GM12878 (cell line): ENCODE results near the gene NAP1L4. TPM values are rescaled to one million over a fixed set of nuclear protein-coding genes. Genes with fewer than 3 reads are reported as not detected.

ENCODE experiments used
- ATAC-seq: fragments of 200-7000 bp; cut with Tn5 transposase; 3 replicates; pipeline ENCODE4 v1.9.1; 2020; ENCODE audit warnings: mild to moderate bottlenecking, moderate library complexity
- BruUV-seq: library from RNA; stranded (reverse); fragments of 400-500 nt; replicated peaks from 2 replicates; lab custom pipeline; 2021; lab: Mats Ljungman, UMichigan
- CTCF ChIA-PET: fragments of 300-600 bp; sonication (Branson Sonifier 250); formaldehyde crosslinking; extraction: SDS; loops from one replicate; lab custom pipeline; 2021; ENCODE audit warnings: inconsistent platforms; lab: Yijun Ruan, JAX
- POLR2A ChIA-PET: fragments of 350-600 bp; formaldehyde crosslinking; extraction: SDS; loops from one replicate; lab custom pipeline; 2021; ENCODE audit warnings: inconsistent platforms; lab: Charles Lee
- RAD21 ChIA-PET: fragments of 300-600 bp; sonication (Branson Sonifier 250); formaldehyde crosslinking; loops from one replicate; lab custom pipeline; 2023; ENCODE audit warnings: antibody characterized with exemption; ENCODE audit not compliant: unreplicated experiment; lab: Charles Lee
- SMC1A ChIA-PET: fragments of 300-600 bp; sonication (Branson Sonifier 250); formaldehyde crosslinking; loops from one replicate; lab custom pipeline; 2023; ENCODE audit not compliant: unreplicated experiment, uncharacterized antibody; lab: Charles Lee
- DNase-seq: peaks from one replicate; pipeline ENCODE4 v3.0.0-alpha.2; 2011; ENCODE audit warnings: low read depth, low spot score
- FAIRE-seq: peaks from 3 replicates; lab custom pipeline; 2011; peaks lifted over from hg19 to GRCh38; lab: Jason Lieb, UNC
- H2AFZ ChIP-seq: 2 replicates; pipeline ENCODE4 v1.6.0; 2011; ENCODE audit warnings: low read depth, low read length, control low read depth; ENCODE audit not compliant: control insufficient read depth
- H3K27ac ChIP-seq: 2 replicates; pipeline ENCODE4 v1.5.1; 2011; ENCODE audit warnings: control low read depth; ENCODE audit not compliant: control insufficient read depth, insufficient read depth
- H3K27me3 ChIP-seq, 2 experiments: replicated peaks in 1 of 2; 2 replicates each; pipeline versions ENCODE4 v1.6.0 to v1.6.1; 2011; ENCODE audit warnings: low read length in 1 of 2; ENCODE audit not compliant: control insufficient read depth in 2 of 2, insufficient read depth in 2 of 2
- H3K36me3 ChIP-seq, 2 experiments: 2 replicates each; pipeline ENCODE4 v1.5.1; 2011; ENCODE audit warnings: low read length in 1 of 2; ENCODE audit not compliant: control insufficient read depth in 2 of 2, insufficient read depth in 2 of 2
- H3K4me1 ChIP-seq: 2 replicates; pipeline ENCODE4 v1.6.1; 2011; ENCODE audit warnings: mild to moderate bottlenecking, low read length, moderate library complexity, mixed read lengths; ENCODE audit not compliant: control insufficient read depth, insufficient read depth
- H3K4me2 ChIP-seq: 2 replicates; pipeline ENCODE4 v1.6.0; 2011; ENCODE audit warnings: control low read depth; ENCODE audit not compliant: control insufficient read depth, insufficient read depth
- H3K4me3 ChIP-seq: fragments of 200-600 bp; sonication (generic); 2 replicates; pipeline ENCODE4 v1.5.1; 2016
- H3K79me2 ChIP-seq: 2 replicates; pipeline ENCODE4 v1.6.0; 2011; ENCODE audit warnings: low read length; ENCODE audit not compliant: control insufficient read depth, insufficient read depth
- H3K9ac ChIP-seq: 2 replicates; pipeline ENCODE4 v1.8.0; 2011; ENCODE audit warnings: low read length, control low read depth, mixed read lengths; ENCODE audit not compliant: control insufficient read depth, insufficient read depth
- H3K9me3 ChIP-seq: replicated peaks from 3 replicates; pipeline ENCODE4 v1.5.1; 2011; ENCODE audit warnings: mild to moderate bottlenecking, low read length; ENCODE audit not compliant: control insufficient read depth, insufficient read depth
- H4K20me1 ChIP-seq: 2 replicates; pipeline ENCODE4 v1.6.0; 2011; ENCODE audit not compliant: control insufficient read depth, insufficient read depth
- RUNX3 ChIP-seq: IDR thresholded peaks from 2 replicates; pipeline ENCODE4 v1.6.1; 2012; ENCODE audit warnings: low read length, inconsistent platforms
- SMC3 ChIP-seq: IDR thresholded peaks from 2 replicates; pipeline ENCODE4 v1.6.1; 2011; ENCODE audit warnings: low read length, improper control_type of control experiment, borderline replicate concordance
- SUZ12 ChIP-seq: fragments of 200-600 bp; sonication (generic); IDR thresholded peaks from one replicate; pipeline ENCODE4 v1.6.1; 2018; ENCODE audit warnings: antibody characterized with exemption, mild to moderate bottlenecking; ENCODE audit not compliant: unreplicated experiment
- ZNF207 ChIP-seq: fragments of 450-650 bp; IDR thresholded peaks from 2 replicates; pipeline ENCODE4 v1.6.1; 2014; ENCODE audit warnings: antibody characterized with exemption, mild to moderate bottlenecking, borderline replicate concordance
- ZSCAN29 ChIP-seq: fragments of 450-650 bp; IDR thresholded peaks from 2 replicates; pipeline ENCODE4 v1.6.1; 2017; ENCODE audit warnings: mild to moderate bottlenecking, moderate library complexity
- WGBS: methylation state at CpG from one replicate; pipeline ENCODE4 v1.1.6; 2016; ENCODE audit warnings: low lambda C conversion rate; ENCODE audit not compliant: insufficient replicate concordance, insufficient coverage; ENCODE audit errors: missing lambda C conversion rate; 5-methylcytosine and 5-hydroxymethylcytosine counted together
- in situ Hi-C: fragments of 300-500 bp; cut with MboI; formaldehyde crosslinking; loops from 9 replicates; pipeline ENCODE4 v1.14.3; 2018; ENCODE audit warnings: mixed read lengths
- intact Hi-C: fragments of 100-400 bp; cut with micrococcal nuclease; formaldehyde crosslinking; loops from one replicate; pipeline ENCODE4 v1.14.2; 2022; ENCODE audit not compliant: unreplicated experiment
- polyA plus RNA-seq, 11 experiments: library from polyadenylated mRNA; depleted of rRNA in 4 of 11; unstranded in 6 of 11; stranded (reverse) in 5 of 11; fragments of >200 nt; fragmentation: Nextera tagmentation in 4 of 11; fragmentation: Illumina TruSeq in 1 of 11; extraction: Ambion mirVana in 4 of 11; extraction: Trizol in 1 of 11; gene quantifications; 1 replicate in 1 of 11; 2 replicates in 10 of 11; pipeline versions ENCODE4 v1.2.1 to v1.2.3, GENCODE V29; 2011 to 2016; ENCODE audit warnings: inconsistent platforms in 2 of 11, missing spikeins in 2 of 11, low read depth in 1 of 11
- total RNA-seq, 4 experiments: library from RNA; depleted of rRNA in 3 of 4; stranded (reverse); fragments of >200 nt in 3 of 4; fragmentation: Illumina TruSeq in 1 of 4; extraction: Trizol in 1 of 4; gene quantifications; 2 replicates each; pipeline versions ENCODE4 v1.2.1 to v1.2.3, GENCODE V29; 2013 to 2021
- TF ChIP-seq, protein P1 (sequence below): IDR thresholded peaks from 2 replicates; pipeline ENCODE4 v1.6.1; 2011; ENCODE audit warnings: borderline replicate concordance, low read depth, mild to moderate bottlenecking, moderate library complexity, low read length; ENCODE audit not compliant: insufficient read depth, poor library complexity, severe bottlenecking

The NAP1L4 gene
- total and polyA plus RNA-seq, 10 of the 15 experiments (the other 5 are each of a cell fraction or from before 2014, with no cell fraction given) = 24.8 to 198 (median 114) TPM

DNA sequence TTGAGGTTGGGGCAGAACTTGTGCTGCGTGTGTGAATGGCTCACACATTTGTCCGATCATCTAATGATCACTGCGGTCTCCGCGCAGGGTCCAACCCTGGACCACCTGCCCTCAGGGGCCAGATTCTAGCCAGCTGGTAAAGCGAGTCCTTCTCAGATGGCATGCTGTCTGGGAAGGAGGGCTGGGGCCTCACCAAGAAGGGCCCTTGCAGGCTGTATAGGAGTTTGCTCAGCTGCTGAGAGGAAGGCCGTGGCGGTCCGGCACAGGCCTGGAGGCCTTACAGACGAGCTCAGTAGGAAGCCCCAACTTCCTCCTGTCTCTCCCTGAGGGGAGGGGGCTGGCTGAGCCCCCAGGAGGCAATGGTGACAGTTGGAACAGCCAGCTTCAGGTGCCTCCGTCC is 76.7 kb downstream of the NAP1L4 start:
- H3K4me2 ChIP-seq = no peak overlapping the region
- 67% methylated on average over 11 of the region's 11 CpGs for WGBS
- no peaks in the 10 kb centered on the region for H3K36me3 ChIP-seq
- ChIA-PET SMC1A (no interaction called here), RAD21 (no interaction called here), CTCF (no interaction called here), POLR2A (no interaction called here)
- H3K27me3 ChIP-seq = no peaks in the 10 kb centered on the region
- no peak overlapping the region for H3K4me3 ChIP-seq
- in situ Hi-C loops = no loop called here
- H3K9me3 ChIP-seq = no peaks in the 10 kb centered on the region
- no peaks in the 10 kb centered on the region for H4K20me1 ChIP-seq
- intact Hi-C loops = no loop called here
- DNase-seq = no peak
- no peak for ATAC-seq
- H3K9ac ChIP-seq = no peak overlapping the region
- H3K4me1 ChIP-seq = no peaks in the 10 kb centered on the region
- BruUV-seq = no TSS peak
- TF ChIP-seq RUNX3 (no peak), SUZ12 (no peak), SMC3 (no peak), ZNF207 (no peak), ZSCAN29 (no peak)
- TF ChIP-seq, protein P1, sequence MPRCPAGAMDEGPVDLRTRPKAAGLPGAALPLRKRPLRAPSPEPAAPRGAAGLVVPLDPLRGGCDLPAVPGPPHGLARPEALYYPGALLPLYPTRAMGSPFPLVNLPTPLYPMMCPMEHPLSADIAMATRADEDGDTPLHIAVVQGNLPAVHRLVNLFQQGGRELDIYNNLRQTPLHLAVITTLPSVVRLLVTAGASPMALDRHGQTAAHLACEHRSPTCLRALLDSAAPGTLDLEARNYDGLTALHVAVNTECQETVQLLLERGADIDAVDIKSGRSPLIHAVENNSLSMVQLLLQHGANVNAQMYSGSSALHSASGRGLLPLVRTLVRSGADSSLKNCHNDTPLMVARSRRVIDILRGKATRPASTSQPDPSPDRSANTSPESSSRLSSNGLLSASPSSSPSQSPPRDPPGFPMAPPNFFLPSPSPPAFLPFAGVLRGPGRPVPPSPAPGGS = no peak
- no peak overlapping the region for H3K27ac ChIP-seq
- no peaks in the 10 kb centered on the region for H3K79me2 ChIP-seq
- FAIRE-seq = no peak
- no peak overlapping the region for H2AFZ ChIP-seq
